PC-9 (cell line): ENCODE data around the gene TMEM185A. TPM values are rescaled to one million over a fixed set of nuclear protein-coding genes. Genes with fewer than 3 reads are reported as not detected.
"Not testable (repeated sequence)": the region's sequence is repeated elsewhere in the genome, so short reads cannot be mapped to it uniquely, and the experiment has no call there.

Experiments
- Bru-seq: library from RNA; stranded (reverse); fragments of 400-500 nt; gene quantifications from one replicate; lab custom pipeline; 2021; lab: Mats Ljungman, UMichigan
- BruChase-seq, 2 experiments: library from RNA; stranded (reverse); fragments of 400-500 nt; gene quantifications; one replicate each; lab custom pipeline; 2021; lab: Mats Ljungman, UMichigan
- BruUV-seq: library from RNA; stranded (reverse); fragments of 400-500 nt; replicated peaks from 2 replicates; lab custom pipeline; 2021; lab: Mats Ljungman, UMichigan
- CTCF ChIA-PET: fragments of 300-600 bp; sonication (Branson Sonifier 250); formaldehyde crosslinking; loops from one replicate; lab custom pipeline; 2022; ENCODE audit warnings: antibody characterized with exemption; lab: Charles Lee
- POLR2A ChIA-PET: fragments of 300-600 bp; sonication (Branson Sonifier 250); formaldehyde crosslinking; loops from one replicate; lab custom pipeline; 2022; ENCODE audit warnings: antibody characterized with exemption; ENCODE audit not compliant: unreplicated experiment; lab: Charles Lee
- DNase-seq, 2 experiments: peaks; one replicate each; pipeline versions ENCODE4 v3.0.0 to v3.0.0-alpha.2; 2015 to 2022; ENCODE audit warnings: mixed read lengths in 1 of 2
- H2AFZ ChIP-seq: fragments of 200-600 bp; sonication (generic); 2 replicates; pipeline ENCODE4 v1.8.1; 2017; ENCODE audit warnings: antibody characterized with exemption
- H3F3A ChIP-seq: fragments of 200-600 bp; sonication (generic); 2 replicates; pipeline ENCODE4 v1.8.1; 2017; ENCODE audit warnings: antibody characterized with exemption, mild to moderate bottlenecking, low read depth; ENCODE audit not compliant: insufficient read depth
- H3K27ac ChIP-seq: fragments of 200-600 bp; sonication (generic); 2 replicates; pipeline ENCODE4 v1.6.1; 2016; ENCODE audit warnings: mixed run types
- H3K27me3 ChIP-seq: fragments of 200-600 bp; sonication (generic); 2 replicates; pipeline ENCODE4 v1.6.1; 2016; ENCODE audit warnings: low read depth, mixed run types; ENCODE audit not compliant: insufficient read depth
- H3K36me3 ChIP-seq: fragments of 200-600 bp; sonication (generic); 2 replicates; pipeline ENCODE4 v1.6.1; 2016; ENCODE audit warnings: low read depth, mixed run types
- H3K4me1 ChIP-seq: fragments of 200-600 bp; sonication (generic); replicated peaks from 2 replicates; pipeline ENCODE4 v1.6.1; 2016; ENCODE audit warnings: mixed run types; ENCODE audit not compliant: insufficient read depth
- H3K4me2 ChIP-seq: fragments of 200-600 bp; sonication (generic); 2 replicates; pipeline ENCODE4 v1.6.1; 2017; ENCODE audit warnings: mixed run types
- H3K4me3 ChIP-seq: fragments of 200-600 bp; sonication (generic); 2 replicates; pipeline ENCODE4 v1.6.1; 2016; ENCODE audit warnings: mixed run types
- H3K79me2 ChIP-seq: fragments of 200-600 bp; sonication (generic); 2 replicates; pipeline ENCODE4 v1.6.1; 2017; ENCODE audit warnings: low read depth, mixed run types
- H3K9me2 ChIP-seq: fragments of 200-600 bp; sonication (generic); 2 replicates; pipeline ENCODE4 v1.8.1; 2017; ENCODE audit warnings: mild to moderate bottlenecking; ENCODE audit not compliant: insufficient read depth
- H3K9me3 ChIP-seq: fragments of 200-600 bp; sonication (generic); 2 replicates; pipeline ENCODE4 v1.8.1; 2016; ENCODE audit warnings: low read depth; ENCODE audit not compliant: insufficient read depth
- H4K20me1 ChIP-seq: fragments of 200-600 bp; sonication (generic); 2 replicates; pipeline ENCODE4 v1.8.1; 2017; ENCODE audit not compliant: insufficient read depth
- EZH2 ChIP-seq: fragments of 200-600 bp; sonication (generic); IDR thresholded peaks from 2 replicates; pipeline ENCODE4 v1.8.0; 2017; ENCODE audit warnings: antibody characterized with exemption, low read depth
- intact Hi-C: fragments of 100-400 bp; cut with micrococcal nuclease; formaldehyde crosslinking; loops from one replicate; pipeline ENCODE4 v1.10.0; 2022; ENCODE audit not compliant: unreplicated experiment
- long read RNA-seq: library from polyadenylated mRNA; stranded (forward); transcript quantifications from one replicate; pipeline ENCODE4 v2.0.0, GENCODE V29; 2022
- total RNA-seq: library from RNA; stranded (reverse); gene quantifications from 2 replicates; pipeline ENCODE4 v1.2.3, GENCODE V29; 2021
- TF ChIP-seq, protein P1 (sequence below): fragments of 200-600 bp; sonication (generic); conservative IDR thresholded peaks from 2 replicates; pipeline ENCODE4 v1.6.1; 2017; ENCODE audit warnings: mixed run types, antibody characterized with exemption, mild to moderate bottlenecking, moderate library complexity

The TMEM185A gene
- total RNA-seq (39.5 and 45.7 TPM in 2 replicates), Bru-seq, nascent RNA (percentile 64 among the genes with signal in this experiment), BruChase-seq, experiment 1, labeled RNA remaining after a 2-hour chase (percentile 70 among the genes with signal in this experiment), BruChase-seq, experiment 2, labeled RNA remaining after a 6-hour chase (percentile 61 among the genes with signal in this experiment)
- long read RNA-seq, transcript TMEM185A-207 (7 exons, 2,840 nt) = major isoform, 16 of 44 reads
- long read RNA-seq, partial matches to known transcripts = 0 of 44 reads
- long read RNA-seq, other reads (novel, unspliced or antisense) = 22 of 44 reads

DNA sequence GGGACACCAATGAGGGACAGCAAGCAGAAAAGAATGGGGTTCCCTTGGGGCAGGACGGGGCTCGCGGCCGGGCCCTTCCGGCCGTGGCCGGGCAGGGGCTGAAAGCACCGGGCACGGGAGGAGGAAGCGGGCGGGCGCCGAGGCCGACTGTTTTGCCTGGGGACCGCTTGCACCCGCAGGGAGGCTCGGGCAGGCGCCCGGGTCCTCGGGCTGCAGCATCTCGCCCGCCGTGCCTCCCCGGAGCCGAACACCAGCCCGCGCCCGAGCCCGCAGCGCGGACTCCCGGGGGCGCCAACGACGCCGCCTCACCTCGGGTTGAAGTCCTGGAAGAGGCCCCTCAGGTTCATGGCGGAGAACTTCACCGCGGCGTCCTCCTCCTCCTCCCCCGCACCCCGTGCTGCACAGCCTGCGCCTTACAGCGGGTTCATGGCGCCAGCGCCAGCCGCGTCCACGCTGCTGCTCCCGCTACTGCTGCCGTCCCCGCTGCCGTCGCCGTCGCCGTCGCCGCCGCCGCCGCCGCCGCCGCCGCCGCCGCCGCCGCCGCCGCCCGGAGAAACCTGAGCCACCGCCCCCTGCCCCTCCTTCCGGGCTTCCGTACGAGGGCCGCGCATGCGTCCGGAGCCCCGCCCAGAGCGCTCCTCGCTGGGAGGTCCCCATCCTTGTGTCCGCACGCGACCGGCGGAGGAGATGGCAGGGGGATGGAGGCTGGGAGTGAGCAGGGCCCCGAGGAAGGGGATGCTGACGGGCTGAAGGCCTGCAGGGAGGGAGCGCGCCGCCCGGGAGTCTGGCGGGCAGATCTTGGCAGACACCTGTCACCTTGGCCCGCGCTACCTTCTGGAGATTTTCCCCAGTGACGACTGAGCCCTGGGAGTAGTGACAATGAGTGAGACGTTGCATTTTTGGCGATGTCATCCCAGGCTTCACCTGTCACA lies at the start of gene TMEM185A:
Gene TMEM185A (minus strand): TSS at position 559 of the 932 bp plus-strand sequence. CDS start 212 bp downstream, at position 347.
- BruUV-seq = no TSS peak
- intact Hi-C loops = no loop called here
- peaks cover 28% of the 10 kb centered on the region for H4K20me1 ChIP-seq
- no peaks in the 10 kb centered on the region for H3K9me2 ChIP-seq
- no peak for TF ChIP-seq EZH2
- TF ChIP-seq, protein P1, sequence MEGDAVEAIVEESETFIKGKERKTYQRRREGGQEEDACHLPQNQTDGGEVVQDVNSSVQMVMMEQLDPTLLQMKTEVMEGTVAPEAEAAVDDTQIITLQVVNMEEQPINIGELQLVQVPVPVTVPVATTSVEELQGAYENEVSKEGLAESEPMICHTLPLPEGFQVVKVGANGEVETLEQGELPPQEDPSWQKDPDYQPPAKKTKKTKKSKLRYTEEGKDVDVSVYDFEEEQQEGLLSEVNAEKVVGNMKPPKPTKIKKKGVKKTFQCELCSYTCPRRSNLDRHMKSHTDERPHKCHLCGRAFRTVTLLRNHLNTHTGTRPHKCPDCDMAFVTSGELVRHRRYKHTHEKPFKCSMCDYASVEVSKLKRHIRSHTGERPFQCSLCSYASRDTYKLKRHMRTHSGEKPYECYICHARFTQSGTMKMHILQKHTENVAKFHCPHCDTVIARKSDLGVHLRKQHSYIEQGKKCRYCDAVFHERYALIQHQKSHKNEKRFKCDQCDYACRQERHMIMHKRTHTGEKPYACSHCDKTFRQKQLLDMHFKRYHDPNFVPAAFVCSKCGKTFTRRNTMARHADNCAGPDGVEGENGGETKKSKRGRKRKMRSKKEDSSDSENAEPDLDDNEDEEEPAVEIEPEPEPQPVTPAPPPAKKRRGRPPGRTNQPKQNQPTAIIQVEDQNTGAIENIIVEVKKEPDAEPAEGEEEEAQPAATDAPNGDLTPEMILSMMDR = no peak
- peak within 1 kb of the TSS; percentile 78 for H3K4me2 ChIP-seq
- peak; percentile 55 to 77 for DNase-seq
- H3K36me3 ChIP-seq = no peaks in the 10 kb centered on the region
- CTCF ChIA-PET = no interaction called here
- H3K4me1 ChIP-seq = peaks cover 14% of the 10 kb centered on the region
- peaks cover 33% of the 10 kb centered on the region for H3K79me2 ChIP-seq
- H3K4me3 ChIP-seq = peak within 1 kb of the TSS; percentile 67
- peak within 1 kb of the TSS; percentile 99 for H2AFZ ChIP-seq
- no peaks in the 10 kb centered on the region for H3F3A ChIP-seq
- no peaks in the 10 kb centered on the region for H3K9me3 ChIP-seq
- no peak within 1 kb of the TSS for H3K27ac ChIP-seq
- POLR2A ChIA-PET = interaction anchor here (0.6 kb wide), 1 partner anchor 1010 kb away, joined by 3 read pairs; no protein-coding TSS in a partner anchor
- peaks cover 38% of the 10 kb centered on the region for H3K27me3 ChIP-seq

DNA sequence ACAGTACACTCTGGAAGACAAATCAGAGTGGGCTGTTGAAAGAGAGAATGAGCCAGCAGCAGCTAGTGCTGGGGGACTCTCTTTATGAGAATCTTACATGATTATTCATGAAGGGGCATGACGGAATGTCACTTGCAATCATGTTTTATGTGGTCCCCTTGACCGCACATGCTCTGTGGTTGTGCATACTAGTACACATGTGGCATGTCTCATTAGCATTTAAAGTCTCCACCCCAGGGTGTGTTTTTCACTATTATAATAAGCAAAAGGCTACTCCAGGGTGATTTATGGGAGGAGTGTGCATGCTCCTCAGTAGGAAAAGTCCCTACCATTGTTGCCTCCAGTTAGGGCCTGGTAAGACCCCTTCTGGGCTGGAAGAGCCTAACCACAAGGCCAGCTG lies 49.6 kb upstream of the TMEM185A start:
- Histone ChIP-seq H3K79me2 (no peaks in the 10 kb centered on the region), H2AFZ (no peak overlapping the region), H3K27me3 (peaks cover 26% of the 10 kb centered on the region), H4K20me1 (no peaks in the 10 kb centered on the region), H3K4me2 (no peak overlapping the region), H3K9me3 (no peaks in the 10 kb centered on the region), H3K4me3 (no peak overlapping the region), H3K36me3 (no peaks in the 10 kb centered on the region), H3K4me1 (no peaks in the 10 kb centered on the region), H3K27ac (no peak overlapping the region), H3K9me2 (no peaks in the 10 kb centered on the region), H3F3A (no peaks in the 10 kb centered on the region)
- CTCF ChIA-PET = no interaction called here
- intact Hi-C loops = no loop called here
- no peak for DNase-seq
- no TSS peak for BruUV-seq
- TF ChIP-seq, protein P1 = no peak
- TF ChIP-seq EZH2 = no peak
- POLR2A ChIA-PET = no interaction called here

DNA sequence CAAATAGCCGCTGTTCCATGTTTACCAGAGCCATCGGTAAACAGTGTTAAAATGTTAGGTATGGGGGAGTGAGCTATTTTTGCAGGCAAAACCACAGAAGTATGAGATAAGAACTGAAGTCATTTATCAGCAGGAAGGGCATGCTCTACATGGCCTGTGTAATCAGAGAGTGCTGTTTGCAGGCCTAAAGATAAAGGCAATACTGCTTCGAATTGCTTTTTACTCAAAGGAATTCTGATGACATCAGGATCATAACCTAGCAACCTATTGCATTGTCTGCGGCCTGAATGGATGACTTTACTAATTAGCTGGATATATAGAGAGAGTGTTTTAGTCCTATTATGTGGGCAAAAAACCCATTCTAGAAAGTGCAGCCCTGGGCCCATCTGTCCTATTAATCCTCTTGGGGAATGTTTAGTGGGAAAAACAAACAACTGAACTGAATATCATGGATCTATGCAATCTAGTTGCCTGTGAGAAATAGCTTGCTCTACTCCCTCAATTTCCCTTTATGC lies 47.6 kb upstream of the TMEM185A start:
- BruUV-seq, CTCF ChIA-PET, H4K20me1 ChIP-seq: not testable (repeated sequence)

DNA sequence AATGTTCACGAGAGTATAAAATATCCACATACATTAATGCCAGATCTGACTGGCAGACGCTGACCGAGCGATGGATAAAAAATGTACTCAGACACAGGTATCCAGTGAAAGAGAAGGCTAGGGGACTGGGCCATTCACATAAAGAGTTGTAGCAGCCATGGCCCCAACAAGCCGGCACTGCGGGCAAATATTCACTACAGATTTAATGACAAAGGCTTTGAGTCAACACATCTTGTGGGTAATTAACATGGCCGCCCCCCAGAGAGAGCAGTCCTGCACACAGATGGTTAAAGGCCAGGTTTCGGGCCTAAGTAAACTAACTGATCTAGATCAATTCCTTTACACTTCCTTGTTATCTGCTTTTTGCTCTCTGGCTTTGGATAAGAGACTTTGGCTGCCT lies 44.0 kb upstream of the TMEM185A start:
- H3K36me3 ChIP-seq, H3K4me1 ChIP-seq, H3K27me3 ChIP-seq, H4K20me1 ChIP-seq, H3F3A ChIP-seq, CTCF ChIA-PET, H3K9me3 ChIP-seq, H3K9me2 ChIP-seq, H3K79me2 ChIP-seq, POLR2A ChIA-PET, DNase-seq, H3K4me2 ChIP-seq, H3K27ac ChIP-seq, H3K4me3 ChIP-seq, intact Hi-C loops, BruUV-seq, H2AFZ ChIP-seq: not testable (repeated sequence)

More for the DNA sequence above, 47.6 kb upstream of the TMEM185A start:
- H3K9me3 ChIP-seq, H3K27ac ChIP-seq, H3K9me2 ChIP-seq, H3K36me3 ChIP-seq, H3K4me3 ChIP-seq, POLR2A ChIA-PET, DNase-seq, intact Hi-C loops, H3K4me1 ChIP-seq, H3F3A ChIP-seq, H3K4me2 ChIP-seq, H2AFZ ChIP-seq, H3K79me2 ChIP-seq: not testable (repeated sequence)
- H3K27me3 ChIP-seq = peaks cover 12% of the 10 kb centered on the region

DNA sequence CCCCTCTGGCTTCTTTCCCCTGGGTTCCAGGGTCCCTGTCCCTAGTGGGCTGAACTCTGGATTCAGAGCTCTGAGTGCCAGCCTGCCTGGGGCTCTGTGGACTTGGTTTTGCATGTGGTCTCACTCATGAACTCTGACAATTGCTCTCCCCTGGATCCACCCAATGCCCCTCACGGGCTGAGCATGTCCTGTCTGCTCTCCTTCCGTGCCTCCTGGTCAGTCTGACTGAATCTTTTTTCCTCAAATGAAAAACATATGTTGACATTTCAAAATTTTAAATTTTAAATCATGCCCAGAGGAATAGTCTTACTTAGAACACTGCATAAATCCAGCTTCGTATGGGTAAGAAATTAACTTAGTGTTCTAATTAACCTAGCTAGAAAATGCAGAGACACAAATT lies 43.5 kb upstream of the TMEM185A start:
- H3K27ac ChIP-seq, H3K4me2 ChIP-seq, H3K9me2 ChIP-seq, H3K36me3 ChIP-seq, H3K4me3 ChIP-seq, H4K20me1 ChIP-seq, CTCF ChIA-PET, H3K9me3 ChIP-seq, BruUV-seq, H2AFZ ChIP-seq, H3K27me3 ChIP-seq, H3K4me1 ChIP-seq, H3K79me2 ChIP-seq, POLR2A ChIA-PET, DNase-seq, H3F3A ChIP-seq, intact Hi-C loops: not testable (repeated sequence)
